Lung (tissue), 12 donors: ENCODE measurements around the gene KANSL1L. TPM values are rescaled to one million over a fixed set of nuclear protein-coding genes. Genes with fewer than 3 reads are reported as not detected.
A peak's percentile ranks its signal among the peaks of the same experiment; 100 is the strongest.
"Not testable (repeated sequence)": the region's sequence is repeated elsewhere in the genome, so short reads cannot be mapped to it uniquely, and the experiment has no call there.

Source experiments
- ATAC-seq: fragments of 200-7000 bp; cut with Tn5 transposase; one replicate; pipeline ENCODE4 v1.9.1; 2020; ENCODE audit warnings: moderate number of reproducible peaks; ENCODE audit not compliant: insufficient read depth, low FRiP score
- DNase-seq, 3 donors: peaks; one replicate each; pipeline ENCODE4 v3.0.0-alpha.2; 2013 to 2017
- H3K27ac ChIP-seq, 2 donors: one replicate each; pipeline ENCODE4 v1.5.1; 2013; ENCODE audit warnings: mild to moderate bottlenecking in 2 of 2, moderate library complexity in 2 of 2, control low read depth in 1 of 2, inconsistent platforms in 1 of 2, low read depth in 1 of 2, low read length in 1 of 2
- H3K27me3 ChIP-seq, 3 donors: one replicate each; pipeline ENCODE4 v1.5.1; 2013; ENCODE audit warnings: low read length in 2 of 3; ENCODE audit not compliant: control insufficient read depth in 3 of 3, insufficient read depth in 3 of 3
- H3K36me3 ChIP-seq, 4 donors: one replicate each; pipeline ENCODE4 v1.5.1; 2013; ENCODE audit warnings: low read length in 4 of 4, mild to moderate bottlenecking in 1 of 4, moderate library complexity in 1 of 4; ENCODE audit not compliant: control insufficient read depth in 4 of 4, insufficient read depth in 4 of 4
- H3K4me1 ChIP-seq, 5 donors: one replicate each; pipeline ENCODE4 v1.5.1; 2013; ENCODE audit warnings: low read length in 5 of 5, mild to moderate bottlenecking in 2 of 5, moderate library complexity in 1 of 5; ENCODE audit not compliant: control insufficient read depth in 5 of 5, insufficient read depth in 5 of 5
- H3K4me3 ChIP-seq: one replicate; pipeline ENCODE4 v1.5.1; 2013; ENCODE audit warnings: mild to moderate bottlenecking, control low read depth, moderate library complexity
- H3K9ac ChIP-seq, 2 donors: one replicate each; pipeline ENCODE4 v1.5.1; 2013; ENCODE audit warnings: low read length in 2 of 2, control low read depth in 1 of 2; ENCODE audit not compliant: insufficient read depth in 1 of 2
- H3K9me3 ChIP-seq, 4 donors: one replicate each; pipeline ENCODE4 v1.5.1; 2013; ENCODE audit warnings: low read length in 3 of 4, mild to moderate bottlenecking in 1 of 4, moderate library complexity in 1 of 4; ENCODE audit not compliant: control insufficient read depth in 4 of 4, insufficient read depth in 3 of 4
- whole genome bisulfite sequencing, 2 donors: extraction: QIAGEN DNeasy Blood & Tissue Kit; methylation state at CpG; one replicate each; pipeline ENCODE4 v1.1.7; 2013; 5-methylcytosine and 5-hydroxymethylcytosine counted together
- polyA plus RNA-seq, 2 donors: library from polyadenylated mRNA; stranded (reverse); fragments of 200-250 nt; gene quantifications; one replicate each; pipeline ENCODE4 v1.2.1, GENCODE V29; 2013
- total RNA-seq, 2 donors: library from RNA; depleted of rRNA in 1 of 2; stranded (reverse); fragments of >200 nt in 1 of 2; gene quantifications; one replicate each; pipeline ENCODE4 v1.2.1, GENCODE V29; 2014 to 2021
- TF ChIP-seq, protein P1 (sequence below): IDR thresholded peaks from 2 replicates; pipeline ENCODE4 v1.5.1; 2012; ENCODE audit warnings: mild to moderate bottlenecking; ENCODE audit errors: control extremely low read depth, extremely low read depth
- donor health status: control.
- donor health status: control.
- donor health status: Bipolar disorder and iron deficiency.
- donor health status: healthy.
- donor health status: DM: yes; HTN: yes; CAD: no.

The KANSL1L gene
- total and polyA plus RNA-seq, 4 donors = 6.1 to 117 (median 17.0) TPM

DNA sequence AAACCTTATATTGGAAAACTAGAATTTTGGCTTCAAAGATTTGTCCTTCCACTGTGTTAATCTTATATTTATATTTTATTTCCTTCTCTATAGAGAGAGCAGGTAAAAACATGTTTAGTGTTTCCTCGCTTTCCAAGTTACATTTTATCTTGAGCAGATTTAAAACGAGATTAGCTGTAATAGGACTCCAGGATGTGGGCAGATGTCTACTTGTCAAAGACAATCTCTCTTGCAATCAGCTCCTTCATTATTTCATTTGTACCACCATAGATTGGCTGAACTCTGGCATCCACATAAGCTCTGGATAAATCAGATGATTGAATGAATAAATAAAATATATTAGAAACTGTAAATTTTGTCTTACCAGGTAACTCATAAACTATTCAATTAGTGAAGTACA is 17.5 kb upstream of the KANSL1L start:
- H3K27ac ChIP-seq = no peak overlapping the region
- peaks cover 0 to 2% (median 0%) of the 10 kb centered on the region in 4 donors for H3K9me3 ChIP-seq
- H3K4me3 ChIP-seq = no peak overlapping the region
- no peaks in the 10 kb centered on the region for H3K4me1 ChIP-seq
- ATAC-seq (no peak), DNase-seq (no peak)
- 47 to 55% methylated on average over 2 of the region's 2 CpGs for WGBS, 2 donors
- TF ChIP-seq, protein P1, sequence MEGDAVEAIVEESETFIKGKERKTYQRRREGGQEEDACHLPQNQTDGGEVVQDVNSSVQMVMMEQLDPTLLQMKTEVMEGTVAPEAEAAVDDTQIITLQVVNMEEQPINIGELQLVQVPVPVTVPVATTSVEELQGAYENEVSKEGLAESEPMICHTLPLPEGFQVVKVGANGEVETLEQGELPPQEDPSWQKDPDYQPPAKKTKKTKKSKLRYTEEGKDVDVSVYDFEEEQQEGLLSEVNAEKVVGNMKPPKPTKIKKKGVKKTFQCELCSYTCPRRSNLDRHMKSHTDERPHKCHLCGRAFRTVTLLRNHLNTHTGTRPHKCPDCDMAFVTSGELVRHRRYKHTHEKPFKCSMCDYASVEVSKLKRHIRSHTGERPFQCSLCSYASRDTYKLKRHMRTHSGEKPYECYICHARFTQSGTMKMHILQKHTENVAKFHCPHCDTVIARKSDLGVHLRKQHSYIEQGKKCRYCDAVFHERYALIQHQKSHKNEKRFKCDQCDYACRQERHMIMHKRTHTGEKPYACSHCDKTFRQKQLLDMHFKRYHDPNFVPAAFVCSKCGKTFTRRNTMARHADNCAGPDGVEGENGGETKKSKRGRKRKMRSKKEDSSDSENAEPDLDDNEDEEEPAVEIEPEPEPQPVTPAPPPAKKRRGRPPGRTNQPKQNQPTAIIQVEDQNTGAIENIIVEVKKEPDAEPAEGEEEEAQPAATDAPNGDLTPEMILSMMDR = no peak
- no peaks in the 10 kb centered on the region for H3K36me3 ChIP-seq
- H3K9ac ChIP-seq = no peak overlapping the region
- H3K27me3 ChIP-seq = no peaks in the 10 kb centered on the region

- Histone ChIP-seq H3K9ac (no peak overlapping the region), H3K27ac (no peak overlapping the region), H3K4me1 (no peaks in the 10 kb centered on the region), H3K4me3 (no peak overlapping the region), H3K27me3 (no peaks in the 10 kb centered on the region), H3K36me3 (no peaks in the 10 kb centered on the region), H3K9me3 (peaks cover 0 to 2% (median 0%) of the 10 kb centered on the region in 4 donors)
- 71 to 82% methylated on average over 3 of the region's 3 CpGs for WGBS, 2 donors
- DNase-seq = no peak
- no peak for ATAC-seq
- TF ChIP-seq, protein P1 = no peak
Measured at GRCh38 chr2:210188190-210188589, 17.0 kb upstream of the KANSL1L start.

- not testable (repeated sequence) for ATAC-seq, H3K36me3 ChIP-seq, H3K9me3 ChIP-seq, H3K27me3 ChIP-seq, DNase-seq, H3K9ac ChIP-seq, H3K4me3 ChIP-seq, H3K27ac ChIP-seq
- H3K4me1 ChIP-seq = peaks cover 0 to 28% (median 8%) of the 10 kb centered on the region in 5 donors
- WGBS, 2 donors = 94 to 96% methylated on average over 1 of the region's 1 CpG
Measured at GRCh38 chr2:210183936-210184335, 12.7 kb upstream of the KANSL1L start.

DNA sequence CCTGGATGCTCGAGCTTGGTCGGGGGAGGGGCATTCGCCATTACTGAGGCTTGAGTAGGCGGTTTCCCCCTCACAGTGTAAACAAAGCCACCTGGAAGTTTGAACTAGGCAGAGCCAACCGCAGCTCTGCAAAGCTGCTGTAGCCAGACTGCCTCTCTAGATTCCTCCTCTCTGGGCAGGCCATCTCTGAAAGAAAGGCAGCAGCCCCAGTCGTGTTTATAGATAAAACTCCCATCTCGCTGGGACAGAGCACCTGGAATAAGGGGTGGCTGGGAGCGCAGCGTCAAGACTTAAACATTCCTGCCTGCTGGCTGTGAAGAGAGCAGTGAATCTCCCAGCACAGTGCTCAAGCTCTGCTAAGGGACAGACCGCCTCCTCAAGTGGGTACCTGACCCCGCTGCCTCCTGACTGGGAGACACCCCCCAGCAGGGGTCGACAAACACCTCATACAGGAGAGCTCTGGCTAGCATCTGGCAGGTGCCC is 10.4 kb upstream of the KANSL1L start:
- ATAC-seq, H3K27ac ChIP-seq, H3K4me3 ChIP-seq, H3K36me3 ChIP-seq, H3K27me3 ChIP-seq, H3K9ac ChIP-seq, H3K9me3 ChIP-seq: not testable (repeated sequence)
- DNase-seq = peak in 2 of 3 donors; percentile 22 to 49
- WGBS, 2 donors = 65 to 73% methylated on average over 12 of the region's 12 CpGs
- H3K4me1 ChIP-seq = peaks cover 0 to 34% (median 8%) of the 10 kb centered on the region in 5 donors

- not testable (repeated sequence) for H3K9ac ChIP-seq, DNase-seq, H3K9me3 ChIP-seq, H3K27me3 ChIP-seq, H3K36me3 ChIP-seq, H3K27ac ChIP-seq, ATAC-seq, H3K4me3 ChIP-seq
- peaks cover 0 to 34% (median 8%) of the 10 kb centered on the region in 5 donors for H3K4me1 ChIP-seq
- WGBS, 2 donors = 70 to 74% methylated on average over 3 of the region's 3 CpGs
Measured at GRCh38 chr2:210181033-210181605, 9.9 kb upstream of the KANSL1L start.
